IMR-90 (cell line): Measurements from ENCODE around the gene NDRG4. TPM values are rescaled to one million over a fixed set of nuclear protein-coding genes. Genes with fewer than 3 reads are reported as not detected.

ENCODE experiments used
- ATAC-seq: fragments of 200-7000 bp; cut with Tn5 transposase; 2 replicates; pipeline ENCODE4 v1.9.1; 2020; ENCODE audit warnings: low read depth, mild to moderate bottlenecking, moderate library complexity
- BruUV-seq: library from RNA; stranded (reverse); fragments of 400-500 nt; replicated peaks from 2 replicates; lab custom pipeline; 2021; lab: Mats Ljungman, UMichigan
- CTCF ChIA-PET: fragments of 300-600 bp; formaldehyde crosslinking; extraction: SDS; loops from one replicate; lab custom pipeline; 2021; ENCODE audit warnings: antibody characterized with exemption; lab: Yijun Ruan, JAX
- POLR2A ChIA-PET: fragments of 300-600 bp; sonication (Branson Sonifier 250); formaldehyde crosslinking; loops from one replicate; lab custom pipeline; 2022; ENCODE audit warnings: antibody characterized with exemption; ENCODE audit not compliant: unreplicated experiment; lab: Charles Lee
- DNase-seq: peaks from one replicate; pipeline ENCODE4 v3.0.0; 2013
- H2AFZ ChIP-seq: replicated peaks from 2 replicates; pipeline ENCODE3; 2013; ENCODE audit warnings: low read length, mild to moderate bottlenecking; ENCODE audit not compliant: poor library complexity
- H2AK5ac ChIP-seq: 2 replicates; pipeline ENCODE4 v1.6.1; 2013; ENCODE audit warnings: low read depth, low read length, inconsistent platforms
- H2AK9ac ChIP-seq: replicated peaks from 2 replicates; pipeline ENCODE3; 2013; ENCODE audit warnings: mild to moderate bottlenecking, low read depth, low read length, moderate library complexity; ENCODE audit not compliant: poor library complexity
- H2BK120ac ChIP-seq: 2 replicates; pipeline ENCODE4 v1.6.1; 2013; ENCODE audit warnings: low read depth, low read length, inconsistent platforms
- H2BK15ac ChIP-seq: 3 replicates; pipeline ENCODE4 v1.6.1; 2013; ENCODE audit warnings: low read depth, low read length, inconsistent platforms
- H2BK20ac ChIP-seq: 2 replicates; pipeline ENCODE4 v1.6.1; 2013; ENCODE audit warnings: low read depth, mild to moderate bottlenecking, inconsistent platforms, low read length, moderate library complexity
- H2BK5ac ChIP-seq: 2 replicates; pipeline ENCODE4 v1.6.1; 2013; ENCODE audit warnings: mild to moderate bottlenecking, low read depth, low read length, inconsistent platforms; ENCODE audit not compliant: poor library complexity, severe bottlenecking
- H3K14ac ChIP-seq: replicated peaks from 2 replicates; pipeline ENCODE4 v1.6.1; 2013; ENCODE audit warnings: low read depth, low read length, inconsistent platforms
- H3K18ac ChIP-seq: 2 replicates; pipeline ENCODE4 v1.6.1; 2013; ENCODE audit warnings: low read depth, low read length, control low read depth
- H3K23ac ChIP-seq: 2 replicates; pipeline ENCODE4 v1.6.1; 2013; ENCODE audit warnings: low read depth, low read length, inconsistent platforms
- H3K27ac ChIP-seq: 2 replicates; pipeline ENCODE4 v1.5.1; 2013; ENCODE audit warnings: mild to moderate bottlenecking, control low read depth, low read length; ENCODE audit not compliant: insufficient read depth
- H3K27me3 ChIP-seq: 2 replicates; pipeline ENCODE4 v1.6.1; 2013; ENCODE audit warnings: low read length; ENCODE audit not compliant: control insufficient read depth, insufficient read depth
- H3K36me3 ChIP-seq: 2 replicates; pipeline ENCODE4 v1.6.1; 2013; ENCODE audit warnings: low read length, mixed read lengths; ENCODE audit not compliant: control insufficient read depth, insufficient read depth
- H3K4ac ChIP-seq: 2 replicates; pipeline ENCODE4 v1.6.1; 2013; ENCODE audit warnings: low read depth, low read length, inconsistent platforms
- H3K4me1 ChIP-seq: 2 replicates; pipeline ENCODE4 v1.6.1; 2013; ENCODE audit warnings: low read length, mixed read lengths; ENCODE audit not compliant: control insufficient read depth, insufficient read depth
- H3K4me2 ChIP-seq: 2 replicates; pipeline ENCODE4 v1.6.1; 2013; ENCODE audit warnings: low read depth, mild to moderate bottlenecking, control low read depth, low read length, moderate library complexity
- H3K4me3 ChIP-seq: 2 replicates; pipeline ENCODE4 v1.5.1; 2013; ENCODE audit warnings: low read depth, mild to moderate bottlenecking, control low read depth, low read length, moderate library complexity; ENCODE audit not compliant: insufficient read depth
- H3K56ac ChIP-seq: 2 replicates; pipeline ENCODE4 v1.6.1; 2013; ENCODE audit warnings: low read length, inconsistent platforms; ENCODE audit not compliant: insufficient read depth; ENCODE audit errors: extremely low read depth
- H3K79me1 ChIP-seq, 2 experiments: 2 replicates each; pipeline ENCODE4 v1.6.1; 2013; ENCODE audit warnings: low read length in 2 of 2, inconsistent platforms in 1 of 2, low read depth in 1 of 2
- H3K9ac ChIP-seq: 2 replicates; pipeline ENCODE4 v1.6.1; 2013; ENCODE audit warnings: low read depth, low read length, control low read depth
- H3K9me1 ChIP-seq: 2 replicates; pipeline ENCODE4 v1.6.1; 2013; ENCODE audit warnings: low read length, inconsistent platforms; ENCODE audit not compliant: insufficient read depth
- H3K9me3 ChIP-seq: 2 replicates; pipeline ENCODE4 v1.6.1; 2013; ENCODE audit warnings: low read length; ENCODE audit not compliant: control insufficient read depth, insufficient read depth
- H4K20me1 ChIP-seq: 2 replicates; pipeline ENCODE4 v1.6.1; 2013; ENCODE audit warnings: low read length, inconsistent platforms; ENCODE audit not compliant: insufficient read depth
- H4K5ac ChIP-seq: 2 replicates; pipeline ENCODE4 v1.6.1; 2013; ENCODE audit warnings: mild to moderate bottlenecking, low read depth, low read length, control low read depth
- H4K8ac ChIP-seq, 2 experiments: 2 replicates each; pipeline ENCODE4 v1.6.1; 2013; ENCODE audit warnings: low read depth in 2 of 2, low read length in 2 of 2, control low read depth in 1 of 2, inconsistent platforms in 1 of 2
- H4K91ac ChIP-seq: 2 replicates; pipeline ENCODE4 v1.6.1; 2013; ENCODE audit warnings: low read depth, low read length, inconsistent platforms; ENCODE audit not compliant: insufficient read depth
- FOS ChIP-seq: fragments of 150-350 bp; IDR thresholded peaks from 2 replicates; pipeline ENCODE4 v1.6.1; 2016; ENCODE audit warnings: low read depth, low read length
- MAFK ChIP-seq: IDR thresholded peaks from 2 replicates; pipeline ENCODE4 v1.6.1; 2012; ENCODE audit warnings: low read depth, low read length, improper control_type of control experiment
- NFE2L2 ChIP-seq: fragments of 150-350 bp; IDR thresholded peaks from 2 replicates; pipeline ENCODE4 v1.6.1; 2016; ENCODE audit warnings: low read depth, mild to moderate bottlenecking, low read length
- SMC3 ChIP-seq: fragments of 150-350 bp; IDR thresholded peaks from 2 replicates; pipeline ENCODE4 v1.6.1; 2016; ENCODE audit warnings: low read depth, mild to moderate bottlenecking, antibody characterized with exemption, low read length, moderate library complexity
- whole genome bisulfite sequencing, 2 experiments: methylation state at CpG; one replicate each; pipeline versions ENCODE4 v1.1.5 to v1.1.7; 2013; ENCODE audit warnings: missing lambda C conversion rate in 2 of 2; ENCODE audit not compliant: insufficient read length in 1 of 2; ENCODE audit errors: extremely low coverage in 2 of 2; 5-methylcytosine and 5-hydroxymethylcytosine counted together
- dilution Hi-C: fragments of 300-500 bp; cut with HindIII; formaldehyde crosslinking; loops from one replicate; pipeline ENCODE4 v1.14.3; 2018; ENCODE audit warnings: low sequenced_read_pairs; ENCODE audit not compliant: unreplicated experiment
- in situ Hi-C: fragments of 300-500 bp; cut with MboI; formaldehyde crosslinking; loops from 3 replicates; pipeline ENCODE4 v1.14.3; 2019; ENCODE audit warnings: low sequenced_read_pairs, inconsistent platforms, mixed read lengths
- intact Hi-C: fragments of 100-400 bp; cut with micrococcal nuclease; formaldehyde crosslinking; loops from 2 replicates; pipeline ENCODE4 v1.10.0; 2022
- polyA plus RNA-seq, 3 experiments: library from polyadenylated mRNA; depleted of rRNA; stranded (reverse); fragments of >200 nt; gene quantifications; 2 replicates each; pipeline ENCODE4 v1.2.3, GENCODE V29; 2012; ENCODE audit warnings: low replicate concordance in 1 of 3
- total RNA-seq: library from RNA; depleted of rRNA; stranded (reverse); fragments of >200 nt; gene quantifications from 2 replicates; pipeline ENCODE4 v1.2.3, GENCODE V29; 2012
- TF ChIP-seq, protein P1 (sequence below): fragments of 150-350 bp; IDR thresholded peaks from 2 replicates; pipeline ENCODE4 v1.6.1; 2017; ENCODE audit warnings: mild to moderate bottlenecking, antibody characterized with exemption, low read length, low read depth
- TF ChIP-seq, protein P2 (sequence below): fragments of 150-350 bp; IDR thresholded peaks from 2 replicates; pipeline ENCODE4 v1.6.1; 2016; ENCODE audit warnings: low read depth, mild to moderate bottlenecking, low read length, moderate library complexity, borderline replicate concordance

NDRG4 gene
- total and polyA plus RNA-seq, 2 of the 4 experiments (the other 2 are of a cell fraction): 10.9 to 23.5 TPM

DNA sequence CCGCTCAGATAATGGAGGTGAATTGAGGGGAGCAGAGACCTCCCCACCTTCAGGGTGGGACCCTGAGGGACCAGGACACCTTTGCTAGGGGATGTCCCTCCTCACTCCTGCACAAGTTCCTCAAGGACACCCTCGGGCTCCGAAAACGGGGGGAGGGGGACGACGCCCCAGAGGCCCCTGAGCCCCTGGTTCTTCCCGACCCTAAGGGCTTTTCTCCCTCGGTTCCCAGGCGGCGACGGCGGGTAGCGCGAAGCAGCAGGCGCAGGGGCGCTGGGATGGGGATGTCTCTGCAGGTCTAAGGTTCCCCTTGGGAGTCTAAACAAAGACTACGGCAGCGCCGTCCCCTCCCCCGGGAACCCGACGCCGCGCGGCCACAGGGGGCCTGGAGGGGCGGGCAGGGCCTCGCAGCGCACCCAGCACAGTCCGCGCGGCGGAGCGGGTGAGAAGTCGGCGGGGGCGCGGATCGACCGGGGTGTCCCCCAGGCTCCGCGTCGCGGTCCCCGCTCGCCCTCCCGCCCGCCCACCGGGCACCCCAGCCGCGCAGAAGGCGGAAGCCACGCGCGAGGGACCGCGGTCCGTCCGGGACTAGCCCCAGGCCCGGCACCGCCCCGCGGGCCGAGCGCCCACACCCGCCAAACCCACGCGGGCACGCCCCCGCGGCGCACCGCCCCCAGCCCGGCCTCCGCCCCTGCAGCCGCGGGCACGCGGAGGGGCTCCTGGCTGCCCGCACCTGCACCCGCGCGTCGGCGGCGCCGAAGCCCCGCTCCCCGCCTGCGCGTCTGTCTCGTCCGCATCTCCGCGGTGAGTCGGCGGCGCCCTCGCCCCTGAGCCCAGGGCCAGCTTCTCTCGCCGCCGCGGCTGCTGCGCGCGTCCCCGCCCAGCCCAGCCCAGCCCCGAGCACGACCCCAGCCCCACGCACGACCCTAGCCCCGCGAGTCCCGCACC is 36.7 kb upstream of the NDRG4 start:
- Histone ChIP-seq H2BK20ac (no peak overlapping the region), H2BK120ac (no peak overlapping the region), H3K18ac (no peak overlapping the region), H2AFZ (no peak overlapping the region), H3K4ac (no peak overlapping the region), H3K4me2 (no peak overlapping the region; the same call in 1 of the 2 replicates), H3K14ac (no peak overlapping the region), H4K5ac (no peak overlapping the region), H3K79me1 (no peaks in the 10 kb centered on the region), H3K23ac (no peak overlapping the region), H4K20me1 (no peaks in the 10 kb centered on the region), H4K8ac (no peak overlapping the region), H3K36me3 (no peaks in the 10 kb centered on the region), H3K9me1 (no peaks in the 10 kb centered on the region), H3K4me1 (no peaks in the 10 kb centered on the region), H3K9ac (no peak overlapping the region), H3K9me3 (no peaks in the 10 kb centered on the region), H3K4me3 (no peak overlapping the region), H3K56ac (no peak overlapping the region), H2AK9ac (no peak overlapping the region), H2BK15ac (no peak overlapping the region), H3K27ac (no peak overlapping the region), H2BK5ac (no peak overlapping the region), H4K91ac (no peak overlapping the region), H3K27me3 (peaks cover 62% of the 10 kb centered on the region), H2AK5ac (no peak overlapping the region)
- 0% methylated on average over 6 of the region's 113 CpGs; no CpG with 5 or more reads in 1 of the 2 experiments for WGBS, 2 experiments
- ATAC-seq (peak; percentile 30), DNase-seq (no peak)
- dilution Hi-C loops (no loop called here), in situ Hi-C loops (no loop called here), intact Hi-C loops (no loop called here)
- BruUV-seq: no TSS peak
- POLR2A ChIA-PET: no interaction called here
- TF ChIP-seq NFE2L2 (no peak), SMC3 (no peak), MAFK (no peak), FOS (no peak)
- TF ChIP-seq, protein P1, sequence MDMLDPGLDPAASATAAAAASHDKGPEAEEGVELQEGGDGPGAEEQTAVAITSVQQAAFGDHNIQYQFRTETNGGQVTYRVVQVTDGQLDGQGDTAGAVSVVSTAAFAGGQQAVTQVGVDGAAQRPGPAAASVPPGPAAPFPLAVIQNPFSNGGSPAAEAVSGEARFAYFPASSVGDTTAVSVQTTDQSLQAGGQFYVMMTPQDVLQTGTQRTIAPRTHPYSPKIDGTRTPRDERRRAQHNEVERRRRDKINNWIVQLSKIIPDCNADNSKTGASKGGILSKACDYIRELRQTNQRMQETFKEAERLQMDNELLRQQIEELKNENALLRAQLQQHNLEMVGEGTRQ: no peak
- TF ChIP-seq, protein P2, sequence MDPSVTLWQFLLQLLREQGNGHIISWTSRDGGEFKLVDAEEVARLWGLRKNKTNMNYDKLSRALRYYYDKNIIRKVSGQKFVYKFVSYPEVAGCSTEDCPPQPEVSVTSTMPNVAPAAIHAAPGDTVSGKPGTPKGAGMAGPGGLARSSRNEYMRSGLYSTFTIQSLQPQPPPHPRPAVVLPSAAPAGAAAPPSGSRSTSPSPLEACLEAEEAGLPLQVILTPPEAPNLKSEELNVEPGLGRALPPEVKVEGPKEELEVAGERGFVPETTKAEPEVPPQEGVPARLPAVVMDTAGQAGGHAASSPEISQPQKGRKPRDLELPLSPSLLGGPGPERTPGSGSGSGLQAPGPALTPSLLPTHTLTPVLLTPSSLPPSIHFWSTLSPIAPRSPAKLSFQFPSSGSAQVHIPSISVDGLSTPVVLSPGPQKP: no peak
- CTCF ChIA-PET: no interaction called here
